Omental fat pad (tissue), 4 donors: Measurements from ENCODE around the gene ERC2. TPM values are rescaled to one million over a fixed set of nuclear protein-coding genes. Genes with fewer than 3 reads are reported as not detected.

Source experiments
- ATAC-seq: fragments of 150-250 bp; one replicate; pipeline ENCODE4 v1.9.1; 2016; ENCODE audit warnings: mild to moderate bottlenecking, moderate library complexity; ENCODE audit not compliant: low FRiP score
- DNase-seq: peaks from one replicate; pipeline ENCODE4 v3.0.0-alpha.2; 2019; ENCODE audit warnings: low spot score
- total RNA-seq, 4 donors: library from RNA; depleted of rRNA; stranded (reverse); fragments of >200 nt; gene quantifications; one replicate each; pipeline ENCODE4 v1.1.0, GENCODE V29; 2016
- TF ChIP-seq, protein P1 (sequence below), 3 donors: fragments of 450-650 bp; IDR thresholded peaks; one replicate each; pipeline ENCODE4 v1.5.1; 2016 to 2017; ENCODE audit warnings: antibody characterized with exemption in 3 of 3, mild to moderate bottlenecking in 3 of 3, moderate library complexity in 2 of 3

Gene ERC2
- total RNA-seq, 4 donors from 2014 or later, result 0.75 to 4.2 (median 2.3) TPM; not detected in 1

DNA sequence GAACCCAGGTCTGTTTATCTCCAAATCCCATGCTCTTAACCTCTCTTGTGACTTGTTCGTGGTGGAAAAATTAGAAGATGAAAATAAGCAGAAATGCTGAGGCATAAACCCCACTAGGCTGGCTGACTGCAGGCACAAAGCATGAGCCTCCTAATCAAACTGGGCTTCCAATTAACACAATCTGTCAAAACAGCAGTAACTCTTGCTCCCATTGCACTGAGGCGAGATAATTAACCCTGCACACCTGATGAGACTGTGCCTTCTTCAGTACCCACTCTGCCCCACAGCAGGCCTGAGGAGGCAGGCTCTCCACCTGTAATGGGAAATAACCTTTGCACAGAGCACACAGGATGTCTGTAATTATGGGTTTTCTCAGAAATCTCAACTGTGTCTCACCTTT, 696.8 kb downstream of the ERC2 start:
- ATAC-seq (no peak), DNase-seq (no peak)
- TF ChIP-seq, protein P1, sequence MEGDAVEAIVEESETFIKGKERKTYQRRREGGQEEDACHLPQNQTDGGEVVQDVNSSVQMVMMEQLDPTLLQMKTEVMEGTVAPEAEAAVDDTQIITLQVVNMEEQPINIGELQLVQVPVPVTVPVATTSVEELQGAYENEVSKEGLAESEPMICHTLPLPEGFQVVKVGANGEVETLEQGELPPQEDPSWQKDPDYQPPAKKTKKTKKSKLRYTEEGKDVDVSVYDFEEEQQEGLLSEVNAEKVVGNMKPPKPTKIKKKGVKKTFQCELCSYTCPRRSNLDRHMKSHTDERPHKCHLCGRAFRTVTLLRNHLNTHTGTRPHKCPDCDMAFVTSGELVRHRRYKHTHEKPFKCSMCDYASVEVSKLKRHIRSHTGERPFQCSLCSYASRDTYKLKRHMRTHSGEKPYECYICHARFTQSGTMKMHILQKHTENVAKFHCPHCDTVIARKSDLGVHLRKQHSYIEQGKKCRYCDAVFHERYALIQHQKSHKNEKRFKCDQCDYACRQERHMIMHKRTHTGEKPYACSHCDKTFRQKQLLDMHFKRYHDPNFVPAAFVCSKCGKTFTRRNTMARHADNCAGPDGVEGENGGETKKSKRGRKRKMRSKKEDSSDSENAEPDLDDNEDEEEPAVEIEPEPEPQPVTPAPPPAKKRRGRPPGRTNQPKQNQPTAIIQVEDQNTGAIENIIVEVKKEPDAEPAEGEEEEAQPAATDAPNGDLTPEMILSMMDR (IDR thresholded peaks at IDR 0.05), result no peak

DNA sequence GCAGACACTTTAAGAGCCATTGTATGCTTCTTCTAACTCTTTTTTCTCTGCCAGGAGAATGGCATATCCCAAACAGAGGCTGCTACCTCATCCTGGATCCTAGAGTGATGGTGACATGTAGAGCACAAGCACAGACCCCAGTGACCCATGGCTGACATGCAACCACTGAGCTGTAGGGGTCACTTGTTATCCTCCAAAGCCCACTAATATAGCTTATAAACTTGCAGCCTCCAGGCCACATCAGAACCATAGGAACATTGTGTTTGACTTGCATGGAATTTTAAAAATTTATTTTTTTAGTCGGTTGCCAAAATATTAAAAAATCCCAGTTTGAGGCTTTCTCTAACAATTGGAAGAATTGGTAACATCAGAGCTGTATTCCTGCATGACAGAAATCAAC, 698.2 kb downstream of the ERC2 start:
- DNase-seq, result no peak
- TF ChIP-seq, protein P1 (IDR thresholded peaks at IDR 0.05), result no peak
- ATAC-seq, result no peak

DNA sequence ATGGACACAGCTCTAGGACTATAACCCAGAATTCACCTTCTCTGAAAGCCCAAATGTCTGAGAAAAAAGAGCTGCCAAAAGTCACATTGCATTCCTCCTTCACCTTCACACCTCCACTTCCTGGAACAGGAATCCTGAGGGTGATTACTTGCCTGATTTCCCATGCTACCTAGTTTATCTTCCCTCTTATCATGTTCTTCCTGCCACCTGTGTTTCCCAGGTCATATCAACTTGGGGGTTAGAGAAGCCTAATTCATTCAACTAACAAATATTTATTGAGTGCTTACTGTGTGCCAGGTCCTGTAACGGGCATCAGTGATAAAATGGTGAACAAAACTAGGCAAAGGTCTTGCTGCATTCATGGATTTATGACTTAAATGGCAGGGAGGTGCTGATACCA, 701.5 kb downstream of the ERC2 start:
- TF ChIP-seq, protein P1 (IDR thresholded peaks at IDR 0.05), result no peak
- no peak for ATAC-seq
- DNase-seq, result no peak

DNA sequence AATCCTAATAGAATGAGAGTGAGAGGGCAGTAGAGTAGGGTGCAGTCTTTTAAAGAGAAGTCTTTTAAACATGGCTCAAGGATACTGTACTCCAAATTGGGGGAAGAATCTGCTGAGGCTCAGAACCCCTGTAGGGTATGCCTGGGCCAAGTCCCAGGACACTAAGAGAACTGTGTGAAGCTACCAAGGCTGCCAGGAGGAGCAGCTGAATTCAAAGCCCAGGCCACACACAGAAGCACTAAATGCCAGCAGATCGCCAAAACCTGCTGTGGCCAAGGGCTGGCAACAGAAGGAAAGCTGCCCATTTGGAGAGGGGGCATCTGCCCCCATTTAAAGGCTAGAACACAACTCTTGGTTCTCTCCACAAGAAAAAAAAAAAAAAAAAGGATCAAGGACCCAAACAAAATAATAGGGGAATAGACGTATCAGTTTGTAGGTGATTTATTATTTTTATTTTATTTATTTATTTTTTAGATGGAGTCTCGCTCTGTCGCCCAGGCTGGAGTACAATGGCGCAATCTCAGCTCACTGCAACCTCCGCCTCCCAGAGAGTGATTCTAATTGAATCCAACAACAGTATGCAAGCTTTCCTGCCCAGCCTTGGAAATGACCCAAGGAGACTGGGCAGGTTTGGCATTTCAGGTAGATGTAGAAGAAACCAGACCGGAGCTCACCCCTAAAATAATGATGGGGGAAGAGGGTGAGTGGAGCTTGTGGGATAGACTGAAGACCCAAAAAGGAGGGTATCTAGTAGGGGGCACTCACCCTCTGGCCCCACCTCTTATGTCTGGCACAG, 702.2 kb downstream of the ERC2 start:
- TF ChIP-seq, protein P1 (IDR thresholded peaks at IDR 0.05), result no peak
- DNase-seq, result no peak
- no peak for ATAC-seq

DNA sequence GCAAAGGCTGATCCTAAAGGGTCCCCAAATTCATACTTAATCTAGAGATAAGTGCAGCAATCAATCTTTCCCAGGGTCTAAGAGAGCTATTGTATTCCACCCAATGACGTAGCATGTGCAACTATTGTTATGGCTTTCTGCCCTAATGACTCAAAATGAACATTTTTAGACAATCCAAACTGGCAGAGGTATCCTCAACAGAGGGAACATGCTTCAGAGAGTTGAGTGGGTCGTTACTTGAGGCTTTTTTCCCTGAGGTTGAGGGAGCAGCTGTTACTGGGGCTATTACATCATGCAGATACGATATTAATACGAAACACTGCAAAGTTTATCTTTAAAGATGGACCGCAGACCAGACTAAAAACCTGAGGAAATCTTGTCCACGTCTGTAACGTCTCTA, 702.9 kb downstream of the ERC2 start:
- TF ChIP-seq, protein P1 (IDR thresholded peaks at IDR 0.05), result no peak
- DNase-seq (no peak), ATAC-seq (no peak)

DNA sequence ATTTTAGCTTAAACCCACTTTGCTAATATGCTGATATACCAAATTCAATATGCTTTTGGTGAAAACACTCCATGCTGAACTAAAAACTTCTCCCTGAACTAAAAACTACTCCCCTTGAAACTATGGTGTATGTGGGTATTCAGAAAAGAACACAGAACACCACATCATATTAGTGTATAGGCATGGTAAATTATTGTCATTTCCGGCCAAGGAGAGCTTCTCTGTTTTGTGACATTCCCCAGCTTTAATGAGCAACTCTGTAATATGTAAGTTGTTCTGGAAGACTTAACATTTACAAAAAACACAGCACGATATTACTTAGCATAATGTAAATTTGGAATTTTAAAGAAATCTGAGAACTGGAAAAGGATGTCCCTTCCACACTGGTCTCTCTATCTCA, 711.3 kb downstream of the ERC2 start:
- TF ChIP-seq, protein P1 (IDR thresholded peaks at IDR 0.05), result no peak
- no peak for DNase-seq
- ATAC-seq, result no peak
